ENCODE data around the gene STARD13. TPM values are rescaled to one million over a fixed set of nuclear protein-coding genes. Genes with fewer than 3 reads are reported as not detected.
A peak's percentile ranks its signal among the peaks of the same experiment; 100 is the strongest.

The STARD13 gene
- total and polyA plus RNA-seq, 2 donors from 2014 or later, result 5.1 to 37.2 TPM

GRCh38 chr13:33087091-33087490 lies 198.5 kb downstream of the STARD13 start:
- peaks cover 0 to 12% (median 8%) of the 10 kb centered on the region in 3 donors for H3K4me1 ChIP-seq (ENCODE audit: control insufficient read depth in 2 of 3, insufficient read depth in 2 of 3, low read depth in 1 of 3, low read length in 3 of 3)
- H3K27me3 ChIP-seq (ENCODE audit: control insufficient read depth, insufficient read depth, low read length), result no peaks in the 10 kb centered on the region
- TF ChIP-seq, protein P1, sequence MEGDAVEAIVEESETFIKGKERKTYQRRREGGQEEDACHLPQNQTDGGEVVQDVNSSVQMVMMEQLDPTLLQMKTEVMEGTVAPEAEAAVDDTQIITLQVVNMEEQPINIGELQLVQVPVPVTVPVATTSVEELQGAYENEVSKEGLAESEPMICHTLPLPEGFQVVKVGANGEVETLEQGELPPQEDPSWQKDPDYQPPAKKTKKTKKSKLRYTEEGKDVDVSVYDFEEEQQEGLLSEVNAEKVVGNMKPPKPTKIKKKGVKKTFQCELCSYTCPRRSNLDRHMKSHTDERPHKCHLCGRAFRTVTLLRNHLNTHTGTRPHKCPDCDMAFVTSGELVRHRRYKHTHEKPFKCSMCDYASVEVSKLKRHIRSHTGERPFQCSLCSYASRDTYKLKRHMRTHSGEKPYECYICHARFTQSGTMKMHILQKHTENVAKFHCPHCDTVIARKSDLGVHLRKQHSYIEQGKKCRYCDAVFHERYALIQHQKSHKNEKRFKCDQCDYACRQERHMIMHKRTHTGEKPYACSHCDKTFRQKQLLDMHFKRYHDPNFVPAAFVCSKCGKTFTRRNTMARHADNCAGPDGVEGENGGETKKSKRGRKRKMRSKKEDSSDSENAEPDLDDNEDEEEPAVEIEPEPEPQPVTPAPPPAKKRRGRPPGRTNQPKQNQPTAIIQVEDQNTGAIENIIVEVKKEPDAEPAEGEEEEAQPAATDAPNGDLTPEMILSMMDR (IDR thresholded peaks at IDR 0.05; ENCODE audit: borderline replicate concordance, extremely low read depth, insufficient read depth), result no peak
- H3K9ac ChIP-seq (ENCODE audit: low read length in 3 of 3), result no peak overlapping the region
- no peak overlapping the region for H3K4me3 ChIP-seq (ENCODE audit: low read length in 3 of 3)
- intact Hi-C loops (cut with DNase I), result no loop called here
- no peak for DNase-seq
- H3K9me3 ChIP-seq (ENCODE audit: control insufficient read depth in 2 of 3, insufficient read depth in 1 of 3, low read length in 3 of 3), result no peaks in the 10 kb centered on the region
- no peak for FAIRE-seq
- no peak overlapping the region for H3K27ac ChIP-seq (ENCODE audit: low read depth in 2 of 2, low read length in 2 of 2)
- H3K36me3 ChIP-seq (ENCODE audit: control insufficient read depth in 2 of 3, insufficient read depth in 3 of 3, low read length in 3 of 3), result no peaks in the 10 kb centered on the region

DNA sequence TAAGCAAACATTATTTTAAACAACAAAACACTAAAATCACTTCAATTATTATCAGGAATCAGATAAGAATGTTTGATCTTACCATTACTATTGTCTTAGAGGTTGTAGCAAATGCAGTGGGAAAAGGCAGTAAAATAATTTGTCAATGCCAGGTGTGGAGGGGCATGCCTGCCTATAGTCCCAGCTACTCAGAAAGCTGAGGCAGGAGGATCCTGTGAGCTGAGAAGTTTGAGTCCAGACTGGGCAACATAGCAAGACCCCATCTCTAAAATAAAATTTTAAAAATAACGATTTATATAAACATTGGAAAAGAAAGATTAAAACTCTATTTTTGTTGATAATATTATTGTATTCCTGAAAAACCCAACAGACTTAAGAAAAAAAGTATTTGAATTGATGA lies 202.5 kb downstream of the STARD13 start:
- no peak for DNase-seq
- TF ChIP-seq, protein P1 (IDR thresholded peaks at IDR 0.05; ENCODE audit: borderline replicate concordance, extremely low read depth, insufficient read depth), result no peak
- Histone ChIP-seq H3K4me1 (ENCODE audit: control insufficient read depth in 2 of 3, insufficient read depth in 2 of 3, low read depth in 1 of 3, low read length in 3 of 3) (no peaks in the 10 kb centered on the region), H3K36me3 (ENCODE audit: control insufficient read depth in 2 of 3, insufficient read depth in 3 of 3, low read length in 3 of 3) (no peaks in the 10 kb centered on the region), H3K4me3 (ENCODE audit: low read length in 3 of 3) (no peak overlapping the region), H3K9ac (ENCODE audit: low read length in 3 of 3) (no peak overlapping the region), H3K9me3 (ENCODE audit: control insufficient read depth in 2 of 3, insufficient read depth in 1 of 3, low read length in 3 of 3) (no peaks in the 10 kb centered on the region), H3K27ac (ENCODE audit: low read depth in 2 of 2, low read length in 2 of 2) (no peak overlapping the region), H3K27me3 (ENCODE audit: control insufficient read depth, insufficient read depth, low read length) (no peaks in the 10 kb centered on the region)
- intact Hi-C loops (cut with DNase I), result no loop called here
- FAIRE-seq, result no peak

DNA sequence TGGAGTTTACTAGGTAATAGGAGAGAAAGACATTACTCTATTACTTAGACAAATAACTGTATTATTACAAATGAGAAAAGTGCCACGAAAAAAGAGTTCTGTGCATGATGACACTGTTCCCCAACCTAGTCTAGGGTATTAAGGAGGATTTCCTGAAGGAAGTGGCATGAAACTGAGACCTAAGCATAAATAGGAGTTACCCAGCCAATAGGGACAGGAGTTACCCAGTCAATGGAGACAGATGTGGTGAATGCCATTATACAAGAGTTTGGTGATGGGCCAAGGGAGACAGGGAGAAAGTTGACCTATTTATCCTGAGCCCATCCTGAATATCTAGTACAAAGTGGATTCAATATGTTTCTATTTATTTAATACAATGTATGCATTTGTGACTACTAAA lies 203.9 kb downstream of the STARD13 start:
- Histone ChIP-seq H3K9ac (ENCODE audit: low read length in 3 of 3) (no peak overlapping the region), H3K36me3 (ENCODE audit: control insufficient read depth in 2 of 3, insufficient read depth in 3 of 3, low read length in 3 of 3) (no peaks in the 10 kb centered on the region), H3K27me3 (ENCODE audit: control insufficient read depth, insufficient read depth, low read length) (no peaks in the 10 kb centered on the region), H3K27ac (ENCODE audit: low read depth in 2 of 2, low read length in 2 of 2) (no peak overlapping the region), H3K9me3 (ENCODE audit: control insufficient read depth in 2 of 3, insufficient read depth in 1 of 3, low read length in 3 of 3) (no peaks in the 10 kb centered on the region), H3K4me1 (ENCODE audit: control insufficient read depth in 2 of 3, insufficient read depth in 2 of 3, low read depth in 1 of 3, low read length in 3 of 3) (no peaks in the 10 kb centered on the region), H3K4me3 (ENCODE audit: low read length in 3 of 3) (no peak overlapping the region)
- TF ChIP-seq, protein P1 (IDR thresholded peaks at IDR 0.05; ENCODE audit: borderline replicate concordance, extremely low read depth, insufficient read depth), result no peak
- DNase-seq, result no peak
- FAIRE-seq, result no peak
- intact Hi-C loops (cut with DNase I), result no loop called here

DNA sequence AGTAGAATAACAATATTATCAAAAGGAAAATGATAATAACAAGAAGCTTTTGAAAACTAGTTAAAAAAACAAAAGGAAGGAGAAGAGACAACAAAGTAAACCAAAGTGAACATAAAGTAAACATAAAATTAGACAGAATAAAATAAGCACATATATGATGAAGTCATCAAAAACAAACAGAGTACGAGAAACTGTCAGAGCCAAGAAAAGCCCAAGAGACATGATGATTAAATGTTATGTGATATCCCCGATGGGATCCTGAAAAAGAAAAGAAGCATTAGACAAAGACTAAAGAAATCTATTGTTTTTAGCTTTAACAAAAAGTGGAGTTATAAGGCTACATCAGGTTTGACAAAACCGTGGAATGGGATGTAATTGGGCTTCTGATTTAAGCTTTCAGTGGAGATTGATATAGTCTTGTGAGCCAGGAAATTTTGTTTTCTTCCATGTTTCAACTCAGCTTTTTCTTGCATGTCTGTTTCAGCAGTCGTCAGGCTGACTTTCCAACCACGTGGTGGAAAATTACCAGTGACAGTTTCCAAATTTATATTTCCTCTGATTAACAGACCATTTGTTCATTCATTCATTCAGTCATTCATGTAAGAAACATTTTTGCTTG lies 204.5 kb downstream of the STARD13 start:
- Histone ChIP-seq H3K27me3 (ENCODE audit: control insufficient read depth, insufficient read depth, low read length) (no peaks in the 10 kb centered on the region), H3K36me3 (ENCODE audit: control insufficient read depth in 2 of 3, insufficient read depth in 3 of 3, low read length in 3 of 3) (no peaks in the 10 kb centered on the region), H3K4me1 (ENCODE audit: control insufficient read depth in 2 of 3, insufficient read depth in 2 of 3, low read depth in 1 of 3, low read length in 3 of 3) (no peaks in the 10 kb centered on the region), H3K9me3 (ENCODE audit: control insufficient read depth in 2 of 3, insufficient read depth in 1 of 3, low read length in 3 of 3) (no peaks in the 10 kb centered on the region), H3K9ac (ENCODE audit: low read length in 3 of 3) (no peak overlapping the region), H3K4me3 (ENCODE audit: low read length in 3 of 3) (no peak overlapping the region), H3K27ac (ENCODE audit: low read depth in 2 of 2, low read length in 2 of 2) (no peak overlapping the region)
- TF ChIP-seq, protein P1 (IDR thresholded peaks at IDR 0.05; ENCODE audit: borderline replicate concordance, extremely low read depth, insufficient read depth), result no peak
- FAIRE-seq (peak; percentile 50), DNase-seq (peak in 1 of 5 donors; percentile 31)
- intact Hi-C loops (cut with DNase I), result no loop called here
